Glutamatergic neuron (in vitro differentiated cells): ENCODE results near the gene SMOC2. TPM values are rescaled to one million over a fixed set of nuclear protein-coding genes. Genes with fewer than 3 reads are reported as not detected.

Source experiments
- DNase-seq: peaks from one replicate; pipeline ENCODE4 v3.0.0; 2022
- H3K27ac Mint-ChIP-seq: one replicate; pipeline ENCODE4 v1.8.0; 2020; ENCODE audit warnings: mild to moderate bottlenecking, mixed read lengths, inconsistent platforms; ENCODE audit not compliant: unreplicated experiment
- H3K27me3 Mint-ChIP-seq: one replicate; pipeline ENCODE4 v1.8.0; 2020; ENCODE audit warnings: mild to moderate bottlenecking, moderate library complexity, mixed read lengths, inconsistent platforms; ENCODE audit not compliant: unreplicated experiment
- H3K36me3 Mint-ChIP-seq: one replicate; pipeline ENCODE4 v1.8.0; 2020; ENCODE audit warnings: mild to moderate bottlenecking, mixed read lengths, inconsistent platforms; ENCODE audit not compliant: unreplicated experiment
- H3K4me1 Mint-ChIP-seq: one replicate; pipeline ENCODE4 v1.8.0; 2020; ENCODE audit warnings: mild to moderate bottlenecking, low read depth, mixed read lengths, inconsistent platforms; ENCODE audit not compliant: unreplicated experiment
- H3K4me3 Mint-ChIP-seq: one replicate; pipeline ENCODE4 v1.8.0; 2020; ENCODE audit warnings: mild to moderate bottlenecking, mixed read lengths, inconsistent platforms; ENCODE audit not compliant: unreplicated experiment
- H3K9me3 Mint-ChIP-seq: one replicate; pipeline ENCODE4 v1.8.0; 2020; ENCODE audit warnings: mild to moderate bottlenecking, moderate library complexity, mixed read lengths, inconsistent platforms; ENCODE audit not compliant: unreplicated experiment
- CTCF ChIP-seq: fragments of 200-600 bp; sonication (generic); IDR thresholded peaks from one replicate; pipeline ENCODE4 v1.5.0; 2021; ENCODE audit not compliant: partially characterized antibody, unreplicated experiment
- total RNA-seq: library from RNA; stranded (reverse); fragmentation: NEBNext Ultra II Directional; extraction: Animal tissue kit (Norgen Biotek cat#: 25700); gene quantifications from one replicate; pipeline ENCODE4 v1.2.1, GENCODE V29; 2021; ENCODE audit not compliant: unreplicated experiment

Gene SMOC2
- total RNA-seq, 1 donor from 2014 or later: 0.44 TPM

- peaks cover 5% of the 10 kb centered on the region for H3K27me3 Mint-ChIP-seq
- H3K36me3 Mint-ChIP-seq: peaks cover 5% of the 10 kb centered on the region
- H3K4me3 Mint-ChIP-seq: no peak overlapping the region
- TF ChIP-seq CTCF: no peak
- DNase-seq: no peak
- H3K27ac Mint-ChIP-seq: no peak overlapping the region
- peaks cover 5% of the 10 kb centered on the region for H3K9me3 Mint-ChIP-seq
- H3K4me1 Mint-ChIP-seq: peaks cover 17% of the 10 kb centered on the region
Measured at GRCh38 chr6:168663041-168663440, 222.1 kb downstream of the SMOC2 start.

GRCh38 chr6:168664956-168665355 lies 224.0 kb downstream of the SMOC2 start:
- TF ChIP-seq CTCF: no peak
- Mint-ChIP-seq H3K27me3 (peaks cover 2% of the 10 kb centered on the region), H3K4me1 (peaks cover 17% of the 10 kb centered on the region), H3K9me3 (peaks cover 2% of the 10 kb centered on the region), H3K4me3 (no peak overlapping the region), H3K27ac (no peak overlapping the region), H3K36me3 (no peaks in the 10 kb centered on the region)
- DNase-seq: no peak

GRCh38 chr6:168666170-168666569 lies 225.2 kb downstream of the SMOC2 start:
- Mint-ChIP-seq H3K27me3 (peaks cover 2% of the 10 kb centered on the region), H3K36me3 (no peaks in the 10 kb centered on the region), H3K4me3 (no peak overlapping the region), H3K4me1 (peaks cover 24% of the 10 kb centered on the region), H3K27ac (no peak overlapping the region), H3K9me3 (peaks cover 2% of the 10 kb centered on the region)
- no peak for DNase-seq
- TF ChIP-seq CTCF: no peak

- no peak overlapping the region for H3K27ac Mint-ChIP-seq
- no peak for TF ChIP-seq CTCF
- peaks cover 24% of the 10 kb centered on the region for H3K4me1 Mint-ChIP-seq
- peaks cover 2% of the 10 kb centered on the region for H3K27me3 Mint-ChIP-seq
- DNase-seq: no peak
- peaks cover 4% of the 10 kb centered on the region for H3K9me3 Mint-ChIP-seq
- H3K4me3 Mint-ChIP-seq: no peak overlapping the region
- H3K36me3 Mint-ChIP-seq: no peaks in the 10 kb centered on the region
Measured at GRCh38 chr6:168666699-168667427, 225.9 kb downstream of the SMOC2 start.

- Mint-ChIP-seq H3K4me3 (no peak overlapping the region), H3K9me3 (peaks cover 2% of the 10 kb centered on the region), H3K36me3 (no peaks in the 10 kb centered on the region), H3K4me1 (peaks cover 21% of the 10 kb centered on the region), H3K27me3 (peaks cover 2% of the 10 kb centered on the region), H3K27ac (no peak overlapping the region)
- no peak for DNase-seq
- no peak for TF ChIP-seq CTCF
Measured at GRCh38 chr6:168667428-168667805, 226.4 kb downstream of the SMOC2 start.
